ENCODE data around the gene VDAC1.

- TF ChIP-seq POLR2AphosphoS5 (IDR thresholded peaks at IDR 0.05; ENCODE audit: low read depth, low read length), result no peak
- no peak for TF ChIP-seq CTCF (IDR thresholded peaks at IDR 0.05)
- TF ChIP-seq REST (IDR thresholded peaks at IDR 0.05; ENCODE audit: insufficient read depth in 1 of 2, low read depth in 2 of 2, low read length in 1 of 2), result no peak
- TF ChIP-seq TCF7L2 (IDR thresholded peaks at IDR 0.05; ENCODE audit: low read depth, low read length), result 0 out of 2 replicates have a peak, but pooled peaks have one; percentile 37
- TF ChIP-seq SIN3A (IDR thresholded peaks at IDR 0.05; ENCODE audit: borderline replicate concordance, insufficient read depth, low read depth, low read length), result no peak
Measured at GRCh38 chr5:134038138-134038537, 33.4 kb upstream of the VDAC1 start.
